HG02938 (cell line): ENCODE results near the gene HAVCR2.
"Not testable (repeated sequence)": the region's sequence is repeated elsewhere in the genome, so short reads cannot be mapped to it uniquely, and the experiment has no call there.

Experiments
- ATAC-seq: cut with Tn5 transposase; IDR thresholded peaks from one replicate; pipeline ENCODE4 v1.9.1; 2021; ENCODE audit warnings: mild to moderate bottlenecking, moderate library complexity; ENCODE audit not compliant: unreplicated experiment

Gene HAVCR2

GRCh38 chr5:157047016-157047415 lies 61.8 kb downstream of the HAVCR2 start:
- ATAC-seq, result not testable (repeated sequence)

- ATAC-seq, result no peak
Observed at GRCh38 chr5:157046041-157046440, 62.8 kb downstream of the HAVCR2 start.

- ATAC-seq, result no peak
Observed at GRCh38 chr5:157045601-157046000, 63.2 kb downstream of the HAVCR2 start.

DNA sequence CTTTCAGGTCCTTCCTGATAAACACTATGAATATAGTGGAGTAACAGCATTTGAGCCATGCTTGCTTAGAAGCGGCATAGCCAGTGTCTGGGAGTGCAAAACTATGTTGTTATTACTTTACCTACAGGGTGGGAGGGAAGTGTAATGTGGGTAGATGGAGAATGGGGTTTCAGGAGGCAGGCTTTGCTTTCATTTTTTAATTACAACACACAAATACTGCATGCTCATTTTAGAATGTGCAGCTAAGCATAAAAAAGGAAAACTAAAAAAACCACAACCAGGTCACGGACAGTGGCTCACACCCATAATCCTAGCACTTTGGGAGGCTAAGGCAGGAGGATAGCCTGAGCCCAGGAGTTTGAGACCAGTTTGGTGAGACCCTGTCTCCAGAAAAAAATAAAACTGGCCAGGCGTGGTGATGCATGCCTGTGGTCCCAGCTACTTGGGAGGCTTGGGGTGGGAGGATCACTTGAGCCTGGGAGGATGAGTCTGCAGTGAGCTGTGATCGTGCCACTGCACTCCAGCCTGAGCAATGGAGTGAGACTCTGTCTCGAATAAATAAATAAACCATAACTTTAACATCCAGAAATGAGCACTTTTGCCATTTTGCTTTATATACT lies 70.2 kb downstream of the HAVCR2 start:
- no peak for ATAC-seq
